NCI-H1092 (cell line): ENCODE data around the gene RAET1E.
"Not testable (repeated sequence)": the region's sequence is repeated elsewhere in the genome, so short reads cannot be mapped to it uniquely, and the experiment has no call there.

ENCODE experiments used
- DNase-seq: peaks from one replicate; lab custom pipeline; 2025; lab: John Stamatoyannopoulos, UW

The RAET1E gene

DNA sequence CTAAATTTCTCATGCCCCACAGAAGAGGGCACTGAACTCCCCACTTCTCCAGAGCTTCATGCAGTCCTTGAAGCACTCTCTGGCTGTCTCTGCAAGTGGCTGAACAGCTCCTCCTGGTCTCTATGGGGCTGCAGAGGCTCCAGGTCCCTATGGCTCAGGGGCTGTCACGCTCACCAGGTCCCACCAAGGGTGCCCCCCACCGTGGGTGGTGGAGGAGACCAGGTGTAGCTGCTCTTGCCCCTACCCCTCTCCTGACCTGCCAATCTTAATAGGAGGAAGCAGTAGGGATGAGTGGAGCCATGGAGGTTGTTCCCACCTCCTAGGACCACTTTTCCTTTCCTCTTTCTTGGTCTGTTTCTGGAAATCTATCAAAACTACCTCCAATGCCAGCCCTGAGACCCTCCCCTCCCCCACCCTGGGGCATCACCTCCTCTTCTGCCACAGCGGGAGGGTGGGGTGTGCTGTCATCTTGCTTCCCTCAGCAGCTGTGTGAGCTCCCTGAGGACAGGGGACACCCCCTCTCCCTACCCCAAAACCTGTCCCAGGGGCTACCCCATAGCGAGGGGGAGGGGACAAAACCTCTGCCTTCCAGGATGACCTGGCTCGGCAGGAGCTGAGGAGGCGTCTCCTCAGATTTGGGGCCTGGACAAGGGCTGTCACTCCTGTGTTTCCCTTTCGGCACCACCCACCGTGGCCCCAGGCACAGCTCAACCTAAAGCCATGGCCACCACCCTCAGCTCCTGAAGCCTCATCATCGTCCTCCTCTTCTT is 12.0 kb upstream of the RAET1E start:
- DNase-seq: no peak

- DNase-seq: not testable (repeated sequence)
These were observed 10.6 kb upstream of the RAET1E start for GRCh38 chr6:149908480-149908879.

DNA sequence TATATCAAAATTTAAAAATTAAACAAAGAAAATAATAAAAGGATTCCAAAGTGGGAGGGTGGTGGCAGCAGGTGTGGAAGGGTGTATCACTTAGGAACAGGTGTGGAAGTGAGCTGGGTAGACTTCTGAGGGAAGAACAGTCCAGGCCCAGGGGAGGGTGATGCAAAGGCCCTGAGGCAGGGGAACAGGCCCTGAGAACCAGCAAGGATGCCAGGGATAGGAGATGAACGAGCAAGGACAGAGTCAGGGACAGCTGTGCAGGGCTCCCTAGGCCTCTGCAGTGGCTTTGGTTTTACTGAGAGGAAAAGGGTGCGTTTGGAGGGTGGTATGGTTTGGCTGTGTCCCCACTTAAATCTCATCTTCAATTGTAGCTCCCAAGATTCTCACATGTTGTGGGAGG is 9.4 kb upstream of the RAET1E start:
- no peak for DNase-seq

DNA sequence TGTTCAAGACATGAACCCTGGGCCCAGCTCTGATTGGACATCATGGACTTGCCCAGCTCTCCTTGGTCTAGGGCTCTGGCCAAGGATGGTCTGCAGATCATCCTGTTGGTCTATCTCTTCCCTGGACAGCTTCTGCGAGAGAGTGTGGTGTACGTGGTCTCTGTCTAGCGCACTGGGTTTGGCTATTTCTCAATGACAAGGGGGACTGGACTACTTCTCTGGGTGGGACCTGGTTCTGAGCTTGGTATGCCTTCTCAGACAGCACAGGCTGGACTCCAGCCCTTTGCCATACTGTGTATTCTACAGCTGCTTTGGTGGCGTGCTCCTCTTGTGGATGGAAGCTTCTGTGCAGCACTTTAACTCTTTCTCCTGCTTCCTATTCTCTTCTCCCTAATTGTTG is 8.5 kb upstream of the RAET1E start:
- no peak for DNase-seq

DNA sequence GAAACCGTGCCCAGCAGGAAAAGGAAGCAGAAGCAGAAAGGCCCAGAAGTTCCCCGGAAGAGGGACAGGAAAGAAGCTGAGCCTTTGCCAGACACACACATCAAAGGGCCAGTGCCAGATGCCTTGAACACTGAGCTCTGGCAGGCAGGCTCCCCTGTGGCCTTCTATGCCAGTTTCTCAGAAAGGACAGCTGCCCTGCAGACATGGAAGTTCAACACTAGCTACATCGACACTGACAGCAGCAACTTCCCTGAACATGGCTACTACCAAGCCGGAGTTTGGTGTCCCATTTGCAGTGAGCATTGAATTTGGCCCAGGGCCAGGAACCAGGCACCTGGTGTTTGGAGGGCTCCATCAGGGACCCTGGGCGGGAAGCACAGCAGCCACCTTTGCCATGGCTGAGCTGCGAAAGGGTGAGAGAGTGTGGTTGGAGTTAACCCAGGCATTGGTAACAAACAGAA is 8.0 kb upstream of the RAET1E start:
- no peak for DNase-seq

DNA sequence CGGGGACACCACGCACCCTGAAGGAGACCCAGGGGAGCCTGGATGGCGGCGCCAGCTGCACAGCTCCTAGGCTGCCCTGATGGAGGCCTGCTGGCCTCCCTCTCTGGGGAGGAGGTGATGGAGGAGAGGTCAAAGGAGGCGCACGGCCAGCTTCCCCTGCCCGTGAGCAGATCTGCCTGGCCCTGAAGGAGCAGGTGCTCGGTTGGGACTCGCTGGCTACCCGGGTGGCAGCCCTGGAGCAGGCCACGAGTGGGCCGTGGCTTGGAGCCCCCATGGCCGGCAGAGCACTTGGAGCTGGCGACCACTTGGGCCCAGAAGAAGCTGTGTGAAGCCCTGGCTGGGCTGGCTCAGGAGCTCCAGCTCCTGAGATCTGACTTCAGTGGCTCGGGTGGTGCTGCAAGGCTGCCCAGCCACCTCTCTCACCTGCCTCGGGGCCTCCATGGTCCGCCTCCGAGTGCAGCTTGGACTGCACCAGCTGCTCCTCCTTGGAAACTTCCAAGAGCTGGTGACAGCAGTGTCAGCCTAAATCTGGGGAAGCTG is 7.5 kb upstream of the RAET1E start:
- no peak for DNase-seq

GRCh38 chr6:149904661-149905370 is 6.9 kb upstream of the RAET1E start:
- DNase-seq: no peak

DNA sequence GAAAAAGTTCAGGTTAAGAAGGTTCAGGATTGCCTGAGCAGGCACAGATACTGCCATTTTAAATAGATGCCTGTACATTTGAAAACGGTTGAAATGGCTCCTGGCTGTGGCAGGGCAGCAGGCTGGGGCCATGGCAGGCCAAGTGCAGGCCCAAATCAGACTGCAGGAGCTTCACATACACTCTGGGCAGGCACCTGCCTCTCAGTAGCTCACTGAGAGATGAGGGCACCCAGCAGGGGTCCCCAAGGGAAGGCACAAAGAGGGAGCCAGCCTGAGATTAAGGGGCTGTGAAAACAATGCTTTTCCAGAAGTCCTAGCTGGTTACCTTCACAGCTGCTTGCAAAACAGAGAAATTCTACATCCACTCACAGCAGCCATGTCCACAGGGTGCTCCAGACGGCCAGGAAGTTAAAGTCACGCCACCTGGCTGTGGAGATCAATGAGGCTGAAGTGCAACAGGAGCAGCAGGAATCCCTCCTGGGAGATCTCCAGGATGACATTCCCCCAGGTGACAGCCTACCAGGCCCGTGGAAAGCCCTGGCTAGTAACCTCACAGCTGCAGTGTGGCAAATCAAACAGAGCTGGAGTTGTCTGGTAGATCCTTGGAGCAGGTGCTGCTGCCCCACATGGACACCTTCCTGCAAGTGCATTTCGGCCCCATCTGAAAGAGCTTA is 6.2 kb upstream of the RAET1E start:
- DNase-seq: peak; percentile 13

DNA sequence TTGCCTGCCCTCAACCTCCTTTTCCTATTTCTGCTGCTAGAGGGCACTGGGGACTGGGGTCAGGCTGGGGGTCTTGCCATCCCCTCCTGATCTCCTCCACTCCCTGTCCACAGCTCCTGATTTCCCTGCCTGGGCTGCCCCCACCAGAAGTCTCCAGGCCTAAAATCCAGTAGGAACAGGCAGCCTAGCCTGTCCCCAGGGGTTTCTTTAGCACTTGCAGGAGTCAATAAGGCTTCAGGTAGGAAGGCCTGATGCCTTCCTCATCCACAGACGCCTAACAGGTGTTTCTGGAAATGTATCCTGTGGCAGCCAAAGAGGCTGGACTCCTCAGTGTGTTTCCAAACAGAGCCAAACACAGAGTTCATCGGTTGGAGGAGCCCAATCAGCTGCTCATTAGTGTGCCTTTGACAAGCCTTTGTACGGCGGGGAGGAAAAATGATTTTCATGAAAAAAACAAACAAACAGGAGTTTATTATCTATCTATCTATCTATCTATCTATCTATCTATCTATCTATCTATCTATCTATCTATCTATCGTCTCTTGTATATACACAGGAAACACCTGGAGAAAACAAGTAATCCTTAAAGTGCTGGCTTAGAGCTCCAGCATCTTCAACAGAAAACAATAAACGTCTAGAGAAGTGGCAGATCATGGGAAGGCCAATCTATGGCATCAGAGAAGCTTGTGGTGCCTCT is 3.7 kb upstream of the RAET1E start:
- DNase-seq: no peak

DNA sequence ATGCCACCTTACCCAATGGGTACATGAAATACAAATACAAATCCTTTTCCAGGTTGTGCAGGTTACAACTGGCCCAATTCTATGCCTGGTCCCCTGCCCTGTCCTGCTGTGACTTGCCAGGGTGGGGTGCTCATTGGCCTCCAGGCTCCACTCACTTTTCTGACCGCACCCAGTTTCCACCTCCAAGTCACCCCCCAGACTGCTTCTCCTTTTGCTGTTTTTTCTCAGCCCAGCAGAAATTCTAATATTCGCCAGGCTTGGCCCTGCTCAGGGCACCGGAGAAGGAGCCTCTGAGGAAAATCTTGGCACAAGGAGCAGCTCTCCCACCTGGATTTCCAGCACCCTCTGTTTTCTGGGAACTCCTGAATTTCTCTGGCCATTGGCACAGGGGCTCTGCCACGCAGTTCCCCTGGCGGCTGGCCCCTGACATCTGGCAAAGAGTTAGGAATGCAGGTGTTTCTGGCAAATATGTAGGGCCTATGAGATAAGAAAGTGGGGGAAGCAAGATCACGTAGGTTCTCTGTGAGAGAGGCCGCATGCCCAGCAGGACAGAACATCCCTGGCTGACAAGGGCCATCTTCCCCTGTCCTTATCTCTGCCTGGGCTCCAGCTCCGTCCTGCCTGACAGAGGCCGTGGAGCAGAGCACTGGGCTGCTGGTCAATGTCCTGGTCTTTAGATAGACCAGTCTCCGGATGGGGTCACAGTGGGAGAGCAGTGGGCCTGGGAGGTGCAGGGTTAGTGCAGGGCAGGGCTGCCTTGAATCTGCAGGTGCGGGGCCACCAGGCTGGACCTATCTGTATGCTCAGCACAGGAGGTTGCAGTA is 2.9 kb upstream of the RAET1E start:
- no peak for DNase-seq

- no peak for DNase-seq
These were observed 2.2 kb upstream of the RAET1E start for GRCh38 chr6:149899926-149900619.

DNA sequence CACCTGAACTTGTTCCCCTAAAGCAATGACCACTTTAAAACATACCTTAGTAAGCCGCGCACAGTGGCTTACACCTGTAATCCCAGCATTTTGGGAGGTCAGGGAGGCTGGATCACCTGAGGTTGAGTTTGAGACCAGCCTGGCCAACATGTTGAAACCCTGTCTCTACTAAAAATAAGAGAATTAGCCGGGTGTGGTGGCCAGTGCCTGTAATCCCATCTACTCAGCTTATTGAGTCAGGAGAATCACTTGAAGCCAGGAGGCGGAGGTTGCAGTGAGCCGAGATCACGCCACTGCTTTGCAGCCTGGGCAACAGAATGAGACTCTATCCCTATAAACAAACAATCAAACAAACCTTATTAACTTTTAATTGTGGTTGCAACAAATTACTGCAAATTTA is 1.6 kb upstream of the RAET1E start:
- DNase-seq: no peak

DNA sequence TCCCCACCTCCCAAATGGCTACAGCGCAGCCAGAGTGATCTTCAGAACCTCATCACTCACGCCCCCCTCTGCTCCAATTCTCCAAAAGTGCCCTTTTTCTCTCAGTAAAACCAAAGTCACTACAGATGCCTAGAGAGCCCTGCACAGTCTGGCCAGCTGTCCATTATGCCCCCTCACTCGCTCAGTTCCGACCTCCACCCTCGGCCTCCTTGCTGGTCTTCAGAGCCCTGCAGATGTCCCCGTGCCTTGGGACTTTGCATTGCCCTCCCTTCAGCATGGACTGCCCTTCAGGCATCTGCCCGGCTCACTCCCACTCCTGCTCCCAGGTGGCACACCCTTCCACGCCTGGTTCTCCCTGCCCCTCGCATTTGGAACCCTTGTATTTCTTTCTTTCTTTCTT is 1.1 kb upstream of the RAET1E start:
- DNase-seq: no peak

GRCh38 chr6:149897015-149897697 is 757 bp downstream of the RAET1E start:
- no peak for DNase-seq

GRCh38 chr6:149896491-149896890 is 1.4 kb downstream of the RAET1E start:
- DNase-seq: no peak

- peak; percentile 22 for DNase-seq
These were observed 2.1 kb downstream of the RAET1E start for GRCh38 chr6:149895833-149896271.

DNA sequence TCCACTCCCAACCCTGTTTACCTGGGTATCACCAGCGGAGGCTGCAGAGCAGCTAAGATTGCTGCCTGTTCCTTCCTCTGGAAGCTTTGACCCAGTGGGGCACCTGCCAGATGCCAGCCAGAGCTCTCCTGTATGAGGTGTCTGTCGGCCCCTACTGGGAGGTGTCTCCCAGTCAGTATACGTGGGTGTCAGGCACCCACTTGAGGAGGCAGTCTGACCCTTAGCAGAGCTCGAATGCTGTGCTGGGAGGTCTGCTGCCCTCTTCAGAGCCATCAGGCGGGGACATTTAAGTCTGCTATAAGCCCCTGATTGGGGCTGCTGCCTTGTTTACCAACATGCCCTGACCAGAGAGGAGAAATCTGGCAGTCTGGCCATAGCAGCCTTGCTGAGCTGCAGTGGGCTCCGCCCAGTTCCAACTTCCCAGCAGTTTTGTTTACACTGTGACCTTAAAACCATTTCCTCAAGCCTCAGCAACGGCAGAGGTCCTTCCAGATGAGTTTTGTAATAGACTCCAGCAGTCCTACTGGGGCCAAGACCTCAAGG is 2.8 kb downstream of the RAET1E start:
- DNase-seq: no peak

DNA sequence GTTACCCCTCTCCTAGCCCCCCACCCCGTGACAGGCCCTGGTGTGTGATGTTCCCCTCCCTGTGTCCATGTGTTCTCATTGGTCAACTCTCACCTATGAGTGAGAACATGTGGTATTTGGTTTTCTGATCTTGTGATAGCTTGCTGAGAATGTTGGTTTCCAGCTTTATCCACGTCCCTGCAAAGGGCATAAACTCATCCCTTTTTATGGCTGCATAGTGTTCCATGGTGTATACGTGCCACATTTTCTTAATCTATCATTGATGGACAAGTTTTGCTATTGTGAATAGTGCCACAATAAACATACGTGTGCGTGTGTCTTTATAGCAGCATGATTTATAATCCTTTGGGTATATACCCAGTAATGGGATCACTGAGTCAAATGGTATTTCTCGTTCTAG is 6.0 kb downstream of the RAET1E start:
- DNase-seq: not testable (repeated sequence)

GRCh38 chr6:149891259-149891658 is 6.7 kb downstream of the RAET1E start:
- no peak for DNase-seq

DNA sequence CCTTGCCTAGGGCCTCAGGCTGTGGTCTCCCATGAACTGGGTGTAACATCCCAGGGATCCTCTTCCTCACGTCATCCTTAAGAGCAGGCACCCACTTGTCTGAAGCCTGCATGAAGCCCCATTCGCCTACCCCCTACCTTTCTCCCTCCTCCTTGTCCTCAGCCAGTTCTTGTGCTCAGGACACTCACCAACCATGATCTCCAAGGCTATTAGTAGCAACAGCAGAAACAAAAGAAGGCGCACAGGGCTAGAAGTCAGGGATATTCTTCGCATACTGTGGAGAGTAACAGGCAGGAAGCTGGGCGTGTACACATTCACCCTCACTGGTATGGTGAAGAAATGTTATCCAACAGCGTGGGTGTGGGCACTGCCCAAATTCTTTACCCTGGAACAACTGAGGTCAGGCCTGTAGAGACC is 7.3 kb downstream of the RAET1E start:
- DNase-seq: no peak
